A673 (cell line): ENCODE results near the gene C1QTNF9B.

Source experiments
- EZH2 ChIP-seq: fragments of 200-600 bp; sonication (generic); IDR thresholded peaks from 2 replicates; pipeline ENCODE4 v1.6.1; 2017; ENCODE audit warnings: borderline replicate concordance, low read depth, mild to moderate bottlenecking, mixed read lengths, antibody characterized with exemption, low read length; ENCODE audit not compliant: poor library complexity, severe bottlenecking
- TF ChIP-seq, protein P1 (sequence below): fragments of 300-800, 200-600 bp; sonication (generic); conservative IDR thresholded peaks from 2 replicates; pipeline ENCODE4 v1.5.1; 2017; ENCODE audit warnings: low read depth, mild to moderate bottlenecking, antibody characterized with exemption, low read length, moderate library complexity, mixed read lengths

DNA sequence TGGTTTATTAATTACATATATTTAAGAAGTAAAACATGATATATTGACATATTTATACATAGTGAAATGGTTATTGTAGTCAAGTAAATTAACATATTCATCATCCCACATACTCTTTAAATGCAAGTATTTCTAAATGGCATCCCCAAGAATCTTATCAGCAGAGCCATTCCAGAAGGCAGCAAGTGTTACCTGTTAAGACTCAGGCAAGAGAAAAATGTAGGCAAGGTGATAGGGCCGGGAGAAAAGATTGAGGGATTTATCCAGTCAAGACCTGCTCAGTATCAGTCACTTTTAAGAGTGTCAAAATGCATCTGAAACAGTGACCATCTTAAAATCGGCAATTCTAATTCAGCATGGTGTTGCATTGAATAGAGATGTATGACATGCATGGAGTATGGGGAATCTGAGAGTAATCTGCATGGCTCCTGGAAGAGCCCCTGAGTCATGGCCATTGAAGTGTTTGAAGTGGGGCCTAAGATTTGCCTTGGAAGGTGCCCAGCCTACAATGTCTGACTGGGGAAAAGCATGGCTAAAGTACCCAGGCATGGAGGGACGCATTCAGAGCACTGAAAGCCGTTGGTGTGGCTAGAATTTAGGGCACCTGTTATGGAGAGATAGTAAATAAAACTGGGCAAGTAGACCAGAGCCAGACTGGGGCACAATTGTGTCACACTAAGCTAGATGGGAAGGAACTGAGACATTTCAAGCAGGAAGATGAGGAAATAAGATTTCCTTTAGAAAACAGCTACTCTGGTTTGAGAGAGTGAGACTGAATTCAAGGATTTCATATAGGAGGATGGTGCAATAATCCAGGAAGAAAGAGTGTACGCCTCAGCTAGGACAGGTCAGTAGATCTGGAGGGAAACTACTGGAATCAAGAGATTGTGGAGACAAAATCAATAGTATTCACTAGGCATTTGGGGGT lies 25.0 kb upstream of the C1QTNF9B start:
- TF ChIP-seq, protein P1, sequence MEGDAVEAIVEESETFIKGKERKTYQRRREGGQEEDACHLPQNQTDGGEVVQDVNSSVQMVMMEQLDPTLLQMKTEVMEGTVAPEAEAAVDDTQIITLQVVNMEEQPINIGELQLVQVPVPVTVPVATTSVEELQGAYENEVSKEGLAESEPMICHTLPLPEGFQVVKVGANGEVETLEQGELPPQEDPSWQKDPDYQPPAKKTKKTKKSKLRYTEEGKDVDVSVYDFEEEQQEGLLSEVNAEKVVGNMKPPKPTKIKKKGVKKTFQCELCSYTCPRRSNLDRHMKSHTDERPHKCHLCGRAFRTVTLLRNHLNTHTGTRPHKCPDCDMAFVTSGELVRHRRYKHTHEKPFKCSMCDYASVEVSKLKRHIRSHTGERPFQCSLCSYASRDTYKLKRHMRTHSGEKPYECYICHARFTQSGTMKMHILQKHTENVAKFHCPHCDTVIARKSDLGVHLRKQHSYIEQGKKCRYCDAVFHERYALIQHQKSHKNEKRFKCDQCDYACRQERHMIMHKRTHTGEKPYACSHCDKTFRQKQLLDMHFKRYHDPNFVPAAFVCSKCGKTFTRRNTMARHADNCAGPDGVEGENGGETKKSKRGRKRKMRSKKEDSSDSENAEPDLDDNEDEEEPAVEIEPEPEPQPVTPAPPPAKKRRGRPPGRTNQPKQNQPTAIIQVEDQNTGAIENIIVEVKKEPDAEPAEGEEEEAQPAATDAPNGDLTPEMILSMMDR, result no peak
- TF ChIP-seq EZH2, result no peak
